Mucosa of descending colon (tissue), 3 donors: ENCODE measurements around the gene OR7D2. TPM values are rescaled to one million over a fixed set of nuclear protein-coding genes. Genes with fewer than 3 reads are reported as not detected.

Experiments used
- ATAC-seq: fragments of 200-7000 bp; cut with Tn5 transposase; one replicate; pipeline ENCODE4 v1.9.1; 2020; ENCODE audit warnings: mild to moderate bottlenecking, moderate library complexity
- DNase-seq, 3 donors: peaks; one replicate each; pipeline ENCODE4 v3.0.0-alpha.2; 2020
- H3K36me3 ChIP-seq: fragments of 200-600 bp; one replicate; pipeline ENCODE4 v1.8.0; 2021; ENCODE audit warnings: low read depth, mild to moderate bottlenecking
- H3K4me1 ChIP-seq: fragments of 200-600 bp; one replicate; pipeline ENCODE4 v1.8.0; 2021; ENCODE audit warnings: low read depth, mild to moderate bottlenecking
- H3K4me3 ChIP-seq: fragments of 200-600 bp; one replicate; pipeline ENCODE4 v1.8.0; 2021; ENCODE audit warnings: mild to moderate bottlenecking
- H3K9me3 ChIP-seq: fragments of 200-600 bp; one replicate; pipeline ENCODE4 v1.8.0; 2021; ENCODE audit warnings: mild to moderate bottlenecking
- intact Hi-C, 2 donors: fragments of 100-400 bp; cut with DNase I in 1 of 2; cut with micrococcal nuclease in 1 of 2; formaldehyde crosslinking; loops; one replicate each; pipeline versions ENCODE4 v1.11.0 to v1.11.1; 2022; cut with DNase I, micrococcal nuclease
- total RNA-seq, 3 donors: library from RNA; stranded (reverse); fragmentation: NEBNext Ultra II Directional in 2 of 3; extraction: Animal tissue kit (Norgen Biotek cat#: 25700) in 2 of 3; gene quantifications; one replicate each; pipeline versions ENCODE4 v1.2.1 to v1.2.4, GENCODE V29; 2021 to 2023
- TF ChIP-seq, protein P1 (sequence below): fragments of 200-600 bp; IDR thresholded peaks from one replicate; pipeline ENCODE4 v1.8.0; 2022; ENCODE audit warnings: antibody characterized with exemption, mild to moderate bottlenecking
- donor health status: DM: no; HTN: no; CAD: no; lungs with moderate emphysema.
- donor health status: DM: no; HTN: no; CAD: no.
- donor health status: DM: no; HTN: yes; CAD: no.

The OR7D2 gene
- total RNA-seq, 3 donors from 2014 or later = not detected

DNA sequence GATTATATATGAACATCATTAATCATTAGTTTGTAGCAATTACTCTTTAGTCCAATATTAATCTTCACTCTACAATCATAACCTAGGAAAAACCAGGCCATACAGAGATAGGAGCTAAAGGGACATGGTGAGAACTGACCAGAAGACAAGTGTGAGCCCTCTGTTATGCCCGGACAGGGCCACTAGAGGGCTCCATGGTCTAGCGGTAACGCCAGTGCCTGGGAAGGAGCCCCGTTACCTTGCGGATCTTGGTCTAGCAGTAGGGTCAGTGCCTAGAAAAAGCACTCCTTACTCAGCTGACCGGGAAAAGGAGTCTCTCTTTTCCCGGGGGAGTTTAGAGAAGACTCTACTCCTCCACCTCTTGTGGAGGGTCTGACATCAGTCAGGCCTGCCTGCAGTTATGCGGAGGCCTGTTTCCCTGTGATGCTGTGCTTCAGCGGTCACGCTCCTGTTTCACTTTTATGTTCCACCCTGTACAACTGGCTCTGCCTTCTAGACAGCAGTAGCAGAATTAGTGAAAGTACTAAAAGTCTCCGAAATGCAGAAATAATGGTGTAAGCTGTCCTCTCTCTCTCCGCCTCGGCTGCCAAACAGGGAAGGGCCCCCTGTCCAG lies 26.8 kb downstream of the OR7D2 start:
- ATAC-seq = peak; percentile 67
- Histone ChIP-seq H3K4me1 (no peaks in the 10 kb centered on the region), H3K9me3 (no peaks in the 10 kb centered on the region), H3K4me3 (no peak overlapping the region), H3K36me3 (no peaks in the 10 kb centered on the region)
- TF ChIP-seq, protein P1, sequence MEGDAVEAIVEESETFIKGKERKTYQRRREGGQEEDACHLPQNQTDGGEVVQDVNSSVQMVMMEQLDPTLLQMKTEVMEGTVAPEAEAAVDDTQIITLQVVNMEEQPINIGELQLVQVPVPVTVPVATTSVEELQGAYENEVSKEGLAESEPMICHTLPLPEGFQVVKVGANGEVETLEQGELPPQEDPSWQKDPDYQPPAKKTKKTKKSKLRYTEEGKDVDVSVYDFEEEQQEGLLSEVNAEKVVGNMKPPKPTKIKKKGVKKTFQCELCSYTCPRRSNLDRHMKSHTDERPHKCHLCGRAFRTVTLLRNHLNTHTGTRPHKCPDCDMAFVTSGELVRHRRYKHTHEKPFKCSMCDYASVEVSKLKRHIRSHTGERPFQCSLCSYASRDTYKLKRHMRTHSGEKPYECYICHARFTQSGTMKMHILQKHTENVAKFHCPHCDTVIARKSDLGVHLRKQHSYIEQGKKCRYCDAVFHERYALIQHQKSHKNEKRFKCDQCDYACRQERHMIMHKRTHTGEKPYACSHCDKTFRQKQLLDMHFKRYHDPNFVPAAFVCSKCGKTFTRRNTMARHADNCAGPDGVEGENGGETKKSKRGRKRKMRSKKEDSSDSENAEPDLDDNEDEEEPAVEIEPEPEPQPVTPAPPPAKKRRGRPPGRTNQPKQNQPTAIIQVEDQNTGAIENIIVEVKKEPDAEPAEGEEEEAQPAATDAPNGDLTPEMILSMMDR = peak; percentile 75
- intact Hi-C loops = loop anchor here in 1 of 2 donors (10.0 kb wide), 1 partner anchor 589 kb away; no protein-coding TSS in a partner anchor
- peak in 2 of 3 donors; percentile 79 for DNase-seq

DNA sequence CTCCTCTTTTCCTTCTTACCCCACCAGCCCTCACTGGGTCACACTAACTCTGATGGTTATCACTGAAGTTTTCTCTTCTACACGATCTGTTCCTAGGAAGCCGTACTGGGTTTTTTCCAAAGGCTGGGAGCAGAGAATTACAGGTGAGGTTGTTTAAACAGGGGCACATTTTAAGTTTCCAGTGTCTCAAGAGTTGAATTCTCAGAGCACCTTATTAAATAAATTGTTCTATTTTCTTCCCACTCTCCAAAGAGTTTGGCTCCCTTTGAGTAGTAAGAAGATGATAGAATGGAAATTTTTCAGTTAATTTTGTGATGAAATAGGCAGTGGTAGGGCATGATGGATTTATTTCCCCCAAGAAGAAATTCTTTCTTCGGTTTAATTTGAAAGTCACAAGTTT lies 40.7 kb downstream of the OR7D2 start, which contains the start of gene OR7D4:
Gene OR7D4 (minus strand): TSS at position 101 of the 400 bp plus-strand sequence. CDS start 4,752 bp downstream, outside the sequence.
- Histone ChIP-seq H3K4me1 (no peaks in the 10 kb centered on the region), H3K4me3 (no peak within 1 kb of the TSS), H3K9me3 (no peaks in the 10 kb centered on the region), H3K36me3 (no peaks in the 10 kb centered on the region)
- DNase-seq (no peak), ATAC-seq (no peak)
- TF ChIP-seq, protein P1 = no peak
- intact Hi-C loops = no loop called here

Other genes starting within 250 kb of the OR7D2 start
- gene MUC16, start 168.6 kb upstream of the OR7D2 start, total RNA-seq = under 1 TPM in 2 of 3 donors, not detected in 1; under 0.01 TPM
- not detected for gene OR1M1, start 91.9 kb upstream of the OR7D2 start, total RNA-seq
- not detected for gene OR7G2, start 71.5 kb upstream of the OR7D2 start, total RNA-seq
- not detected for gene OR7G1, start 63.2 kb upstream of the OR7D2 start, total RNA-seq
- not detected for gene OR7G3, start 52.0 kb upstream of the OR7D2 start, total RNA-seq
- 10 to 100 TPM; 26.4 to 37.1 (median 29.5) TPM for gene ZNF317, start 38.6 kb upstream of the OR7D2 start, total RNA-seq
- gene OR7D4, start 40.6 kb downstream of the OR7D2 start, total RNA-seq = not detected
- gene OR7E24, start 72.0 kb downstream of the OR7D2 start, total RNA-seq = not detected
- gene ZNF699, start 130.9 kb downstream of the OR7D2 start, total RNA-seq = 1 to 10 TPM; 2.7 to 6.2 (median 4.4) TPM
- 10 to 100 TPM in 2 of 3 donors, 1 to 10 TPM in 1; 7.8 to 19.5 (median 10.4) TPM for gene ZNF559, start 145.2 kb downstream of the OR7D2 start, total RNA-seq
- gene ZNF177, start 184.0 kb downstream of the OR7D2 start, total RNA-seq = 1 to 10 TPM in 2 of 3 donors, not detected in 1; 2.5 to 5.5 TPM